GM12878 (cell line): ENCODE measurements around the gene MICALL2. TPM values are rescaled to one million over a fixed set of nuclear protein-coding genes. Genes with fewer than 3 reads are reported as not detected.

Experiments
- ATAC-seq: fragments of 200-7000 bp; cut with Tn5 transposase; 3 replicates; pipeline ENCODE4 v1.9.1; 2020; ENCODE audit warnings: mild to moderate bottlenecking, moderate library complexity
- BruUV-seq: library from RNA; stranded (reverse); fragments of 400-500 nt; replicated peaks from 2 replicates; lab custom pipeline; 2021; lab: Mats Ljungman, UMichigan
- CTCF ChIA-PET: fragments of 300-600 bp; sonication (Branson Sonifier 250); formaldehyde crosslinking; extraction: SDS; loops from one replicate; lab custom pipeline; 2021; ENCODE audit warnings: inconsistent platforms; lab: Yijun Ruan, JAX
- POLR2A ChIA-PET: fragments of 350-600 bp; formaldehyde crosslinking; extraction: SDS; loops from one replicate; lab custom pipeline; 2021; ENCODE audit warnings: inconsistent platforms; lab: Charles Lee
- RAD21 ChIA-PET: fragments of 300-600 bp; sonication (Branson Sonifier 250); formaldehyde crosslinking; loops from one replicate; lab custom pipeline; 2023; ENCODE audit warnings: antibody characterized with exemption; ENCODE audit not compliant: unreplicated experiment; lab: Charles Lee
- SMC1A ChIA-PET: fragments of 300-600 bp; sonication (Branson Sonifier 250); formaldehyde crosslinking; loops from one replicate; lab custom pipeline; 2023; ENCODE audit not compliant: unreplicated experiment, uncharacterized antibody; lab: Charles Lee
- DNase-seq: peaks from one replicate; pipeline ENCODE4 v3.0.0-alpha.2; 2011; ENCODE audit warnings: low read depth, low spot score
- FAIRE-seq: peaks from 3 replicates; lab custom pipeline; 2011; peaks lifted over from hg19 to GRCh38; lab: Jason Lieb, UNC
- H2AFZ ChIP-seq: 2 replicates; pipeline ENCODE4 v1.6.0; 2011; ENCODE audit warnings: low read depth, low read length, control low read depth; ENCODE audit not compliant: control insufficient read depth
- H3K27ac ChIP-seq: 2 replicates; pipeline ENCODE4 v1.5.1; 2011; ENCODE audit warnings: control low read depth; ENCODE audit not compliant: control insufficient read depth, insufficient read depth
- H3K27me3 ChIP-seq, 2 experiments: replicated peaks in 1 of 2; 2 replicates each; pipeline versions ENCODE4 v1.6.0 to v1.6.1; 2011; ENCODE audit warnings: low read length in 1 of 2; ENCODE audit not compliant: control insufficient read depth in 2 of 2, insufficient read depth in 2 of 2
- H3K36me3 ChIP-seq, 2 experiments: 2 replicates each; pipeline ENCODE4 v1.5.1; 2011; ENCODE audit warnings: low read length in 1 of 2; ENCODE audit not compliant: control insufficient read depth in 2 of 2, insufficient read depth in 2 of 2
- H3K4me1 ChIP-seq: 2 replicates; pipeline ENCODE4 v1.6.1; 2011; ENCODE audit warnings: mild to moderate bottlenecking, low read length, moderate library complexity, mixed read lengths; ENCODE audit not compliant: control insufficient read depth, insufficient read depth
- H3K4me2 ChIP-seq: 2 replicates; pipeline ENCODE4 v1.6.0; 2011; ENCODE audit warnings: control low read depth; ENCODE audit not compliant: control insufficient read depth, insufficient read depth
- H3K4me3 ChIP-seq: fragments of 200-600 bp; sonication (generic); 2 replicates; pipeline ENCODE4 v1.5.1; 2016
- H3K79me2 ChIP-seq: 2 replicates; pipeline ENCODE4 v1.6.0; 2011; ENCODE audit warnings: low read length; ENCODE audit not compliant: control insufficient read depth, insufficient read depth
- H3K9ac ChIP-seq: 2 replicates; pipeline ENCODE4 v1.8.0; 2011; ENCODE audit warnings: low read length, control low read depth, mixed read lengths; ENCODE audit not compliant: control insufficient read depth, insufficient read depth
- H3K9me3 ChIP-seq: replicated peaks from 3 replicates; pipeline ENCODE4 v1.5.1; 2011; ENCODE audit warnings: mild to moderate bottlenecking, low read length; ENCODE audit not compliant: control insufficient read depth, insufficient read depth
- H4K20me1 ChIP-seq: 2 replicates; pipeline ENCODE4 v1.6.0; 2011; ENCODE audit not compliant: control insufficient read depth, insufficient read depth
- BACH1 ChIP-seq: fragments of 450-650 bp; IDR thresholded peaks from 2 replicates; pipeline ENCODE4 v1.6.1; 2017; ENCODE audit warnings: mild to moderate bottlenecking, borderline replicate concordance
- GABPA ChIP-seq: IDR thresholded peaks from 2 replicates; pipeline ENCODE4 v1.6.1; 2014; ENCODE audit warnings: antibody characterized with exemption, low read depth, mild to moderate bottlenecking, inconsistent platforms
- GATAD2B ChIP-seq: fragments of 450-650 bp; conservative IDR thresholded peaks from 2 replicates; pipeline ENCODE4 v1.6.1; 2017; ENCODE audit warnings: low read depth, mild to moderate bottlenecking, moderate library complexity
- IKZF2 ChIP-seq, 2 experiments: fragments of 450-650 bp; IDR thresholded peaks; 2 replicates each; pipeline ENCODE4 v1.6.1; 2017; ENCODE audit warnings: mild to moderate bottlenecking in 2 of 2, moderate library complexity in 2 of 2
- JUNB ChIP-seq: IDR thresholded peaks from 2 replicates; pipeline ENCODE4 v1.6.1; 2016; ENCODE audit warnings: antibody characterized with exemption, mild to moderate bottlenecking
- MTA3 ChIP-seq: IDR thresholded peaks from 2 replicates; pipeline ENCODE4 v1.6.1; 2012; ENCODE audit warnings: low read length, inconsistent platforms, borderline replicate concordance
- NFXL1 ChIP-seq: fragments of 450-650 bp; IDR thresholded peaks from 2 replicates; pipeline ENCODE4 v1.6.1; 2017; ENCODE audit warnings: antibody characterized with exemption, mild to moderate bottlenecking, borderline replicate concordance
- NR2C2 ChIP-seq: IDR thresholded peaks from 2 replicates; pipeline ENCODE4 v1.6.1; 2011; ENCODE audit warnings: borderline replicate concordance, low read depth; ENCODE audit not compliant: control insufficient read depth, insufficient read length
- POLR2A ChIP-seq: IDR thresholded peaks from 2 replicates; pipeline ENCODE4 v1.6.1; 2011; ENCODE audit warnings: low read depth, mild to moderate bottlenecking, low read length
- RUNX3 ChIP-seq: IDR thresholded peaks from 2 replicates; pipeline ENCODE4 v1.6.1; 2012; ENCODE audit warnings: low read length, inconsistent platforms
- SP1 ChIP-seq: IDR thresholded peaks from one replicate; pipeline ENCODE4 v1.6.1; 2011; ENCODE audit warnings: low read depth, low read length
- SPI1 ChIP-seq: IDR thresholded peaks from 2 replicates; pipeline ENCODE4 v1.6.1; 2011; ENCODE audit warnings: low read depth, mild to moderate bottlenecking, low read length, moderate library complexity, borderline replicate concordance; ENCODE audit not compliant: insufficient read depth
- SREBF1 ChIP-seq: IDR thresholded peaks from 2 replicates; pipeline ENCODE4 v1.6.1; 2012; ENCODE audit warnings: mild to moderate bottlenecking, low read length
- TAF1 ChIP-seq: IDR thresholded peaks from 2 replicates; pipeline ENCODE4 v1.6.1; 2011; ENCODE audit warnings: mild to moderate bottlenecking, low read depth, low read length, borderline replicate concordance
- TARDBP ChIP-seq: IDR thresholded peaks from 2 replicates; pipeline ENCODE4 v1.6.1; 2016; ENCODE audit warnings: borderline replicate concordance
- ZBED1 ChIP-seq: IDR thresholded peaks from 2 replicates; pipeline ENCODE4 v1.6.1; 2016; ENCODE audit warnings: borderline replicate concordance
- ZZZ3 ChIP-seq: IDR thresholded peaks from 2 replicates; pipeline ENCODE4 v1.6.1; 2011; ENCODE audit warnings: low read depth; ENCODE audit not compliant: control insufficient read depth, insufficient read length
- WGBS: methylation state at CpG from one replicate; pipeline ENCODE4 v1.1.6; 2016; ENCODE audit warnings: low lambda C conversion rate; ENCODE audit not compliant: insufficient replicate concordance, insufficient coverage; ENCODE audit errors: missing lambda C conversion rate; 5-methylcytosine and 5-hydroxymethylcytosine counted together
- in situ Hi-C: fragments of 300-500 bp; cut with MboI; formaldehyde crosslinking; loops from 9 replicates; pipeline ENCODE4 v1.14.3; 2018; ENCODE audit warnings: mixed read lengths
- intact Hi-C: fragments of 100-400 bp; cut with micrococcal nuclease; formaldehyde crosslinking; loops from one replicate; pipeline ENCODE4 v1.14.2; 2022; ENCODE audit not compliant: unreplicated experiment
- polyA plus RNA-seq, 11 experiments: library from polyadenylated mRNA; depleted of rRNA in 4 of 11; unstranded in 6 of 11; stranded (reverse) in 5 of 11; fragments of >200 nt; fragmentation: Nextera tagmentation in 4 of 11; fragmentation: Illumina TruSeq in 1 of 11; extraction: Ambion mirVana in 4 of 11; extraction: Trizol in 1 of 11; gene quantifications; 1 replicate in 1 of 11; 2 replicates in 10 of 11; pipeline versions ENCODE4 v1.2.1 to v1.2.3, GENCODE V29; 2011 to 2016; ENCODE audit warnings: inconsistent platforms in 2 of 11, missing spikeins in 2 of 11, low read depth in 1 of 11
- total RNA-seq, 4 experiments: library from RNA; depleted of rRNA in 3 of 4; stranded (reverse); fragments of >200 nt in 3 of 4; fragmentation: Illumina TruSeq in 1 of 4; extraction: Trizol in 1 of 4; gene quantifications; 2 replicates each; pipeline versions ENCODE4 v1.2.1 to v1.2.3, GENCODE V29; 2013 to 2021

The MICALL2 gene
- total and polyA plus RNA-seq, 10 of the 15 experiments (the other 5 are each of a cell fraction or from before 2014, with no cell fraction given) = 0.04 to 1.7 (median 0.83) TPM; not detected in 3

GRCh38 chr7:1436608-1437007 is 22.7 kb downstream of the MICALL2 start:
- POLR2A ChIA-PET = no interaction called here
- no peak for FAIRE-seq

More at GRCh38 chr7:1436608-1437007, 22.7 kb downstream of the MICALL2 start:
- no peaks in the 10 kb centered on the region for H3K4me1 ChIP-seq
- ChIA-PET SMC1A (no interaction called here), CTCF (no interaction called here), RAD21 (no interaction called here)
- no peaks in the 10 kb centered on the region for H3K9me3 ChIP-seq
- H3K27ac ChIP-seq = no peak overlapping the region
- no peak for ATAC-seq
- H3K4me3 ChIP-seq = no peak overlapping the region
- H2AFZ ChIP-seq = no peak overlapping the region
- H4K20me1 ChIP-seq = no peaks in the 10 kb centered on the region
- H3K79me2 ChIP-seq = no peaks in the 10 kb centered on the region
- TF ChIP-seq ZBED1 (no peak), SPI1 (no peak), RUNX3 (no peak), IKZF2 (IDR thresholded peaks at IDR 0.05) (no peak), GABPA (no peak), SP1 (no peak), ZZZ3 (no peak), NR2C2 (no peak), SREBF1 (no peak), POLR2A (no peak), NFXL1 (no peak), GATAD2B (no peak), JUNB (no peak), TARDBP (no peak), TAF1 (no peak), MTA3 (no peak), BACH1 (no peak)
- no peak for DNase-seq
- in situ Hi-C loops (no loop called here), intact Hi-C loops (no loop called here)
- H3K9ac ChIP-seq = no peak overlapping the region
- H3K27me3 ChIP-seq = no peaks in the 10 kb centered on the region; a peak in 1 of 4 replicates
- no TSS peak for BruUV-seq
- H3K4me2 ChIP-seq = no peak overlapping the region
- 54% methylated on average over 20 of the region's 20 CpGs for WGBS
- no peaks in the 10 kb centered on the region for H3K36me3 ChIP-seq
